GM12878 (cell line): ENCODE results near the gene CRTAP. TPM values are rescaled to one million over a fixed set of nuclear protein-coding genes. Genes with fewer than 3 reads are reported as not detected.

Experiments used
- CREM ChIP-seq: IDR thresholded peaks from 2 replicates; pipeline ENCODE4 v1.6.1; 2014; ENCODE audit warnings: antibody characterized with exemption, low read depth
- EP300 ChIP-seq, 2 experiments: fragments of 150-350 bp in 1 of 2; IDR thresholded peaks; 2 replicates each; pipeline ENCODE4 v1.6.1; 2011 to 2012; ENCODE audit warnings: low read depth in 2 of 2, low read length in 2 of 2, borderline replicate concordance in 1 of 2, improper control_type of control experiment in 1 of 2, inconsistent platforms in 1 of 2; ENCODE audit not compliant: control insufficient read depth in 1 of 2
- GATAD2B ChIP-seq: fragments of 450-650 bp; conservative IDR thresholded peaks from 2 replicates; pipeline ENCODE4 v1.6.1; 2017; ENCODE audit warnings: low read depth, mild to moderate bottlenecking, moderate library complexity
- HDGF ChIP-seq: fragments of 450-650 bp; IDR thresholded peaks from 2 replicates; pipeline ENCODE4 v1.6.1; 2016; ENCODE audit warnings: antibody characterized with exemption
- NR2C1 ChIP-seq: fragments of 450-650 bp; IDR thresholded peaks from 2 replicates; pipeline ENCODE4 v1.6.1; 2017; ENCODE audit warnings: antibody characterized with exemption, mild to moderate bottlenecking, moderate library complexity
- RCOR1 ChIP-seq: conservative IDR thresholded peaks from 2 replicates; pipeline ENCODE4 v1.6.1; 2012; ENCODE audit warnings: low read depth, low read length, improper control_type of control experiment
- SMARCA5 ChIP-seq: fragments of 450-650 bp; IDR thresholded peaks from 2 replicates; pipeline ENCODE4 v1.6.1; 2017; ENCODE audit warnings: mild to moderate bottlenecking
- STAT3 ChIP-seq: IDR thresholded peaks from 2 replicates; pipeline ENCODE4 v1.6.1; 2011; ENCODE audit warnings: low read depth, low read length, improper control_type of control experiment
- TAF1 ChIP-seq: IDR thresholded peaks from 2 replicates; pipeline ENCODE4 v1.6.1; 2011; ENCODE audit warnings: mild to moderate bottlenecking, low read depth, low read length, borderline replicate concordance
- YY1 ChIP-seq: IDR thresholded peaks from 2 replicates; pipeline ENCODE4 v1.6.1; 2011; ENCODE audit warnings: low read depth, mild to moderate bottlenecking, low read length
- polyA plus RNA-seq, 11 experiments: library from polyadenylated mRNA; depleted of rRNA in 4 of 11; unstranded in 6 of 11; stranded (reverse) in 5 of 11; fragments of >200 nt; fragmentation: Nextera tagmentation in 4 of 11; fragmentation: Illumina TruSeq in 1 of 11; extraction: Ambion mirVana in 4 of 11; extraction: Trizol in 1 of 11; gene quantifications; 1 replicate in 1 of 11; 2 replicates in 10 of 11; pipeline versions ENCODE4 v1.2.1 to v1.2.3, GENCODE V29; 2011 to 2016; ENCODE audit warnings: inconsistent platforms in 2 of 11, missing spikeins in 2 of 11, low read depth in 1 of 11
- total RNA-seq, 4 experiments: library from RNA; depleted of rRNA in 3 of 4; stranded (reverse); fragments of >200 nt in 3 of 4; fragmentation: Illumina TruSeq in 1 of 4; extraction: Trizol in 1 of 4; gene quantifications; 2 replicates each; pipeline versions ENCODE4 v1.2.1 to v1.2.3, GENCODE V29; 2013 to 2021
- TF ChIP-seq, protein P1 (sequence below): fragments of 450-650 bp; formaldehyde crosslinking; IDR thresholded peaks from 2 replicates; pipeline ENCODE4 v1.5.0; 2022; ENCODE audit warnings: mild to moderate bottlenecking, missing genetic modification characterization
- TF ChIP-seq, protein P2 (sequence below): IDR thresholded peaks from 2 replicates; pipeline ENCODE4 v1.6.1; 2012; ENCODE audit warnings: low read depth, low read length, improper control_type of control experiment
- TF ChIP-seq, protein P3 (sequence below): fragments of 450-650 bp; IDR thresholded peaks from 2 replicates; pipeline ENCODE4 v1.6.1; 2017; ENCODE audit warnings: mild to moderate bottlenecking, moderate library complexity
- TF ChIP-seq, protein P4 (sequence below): IDR thresholded peaks from 2 replicates; pipeline ENCODE4 v1.6.1; 2012; ENCODE audit warnings: improper control_type of control experiment, low read depth, low read length; ENCODE audit not compliant: insufficient replicate concordance

CRTAP gene
- total and polyA plus RNA-seq, 10 of the 15 experiments (the other 5 are each of a cell fraction or from before 2014, with no cell fraction given), result 6.0 to 42.3 (median 23.3) TPM

DNA sequence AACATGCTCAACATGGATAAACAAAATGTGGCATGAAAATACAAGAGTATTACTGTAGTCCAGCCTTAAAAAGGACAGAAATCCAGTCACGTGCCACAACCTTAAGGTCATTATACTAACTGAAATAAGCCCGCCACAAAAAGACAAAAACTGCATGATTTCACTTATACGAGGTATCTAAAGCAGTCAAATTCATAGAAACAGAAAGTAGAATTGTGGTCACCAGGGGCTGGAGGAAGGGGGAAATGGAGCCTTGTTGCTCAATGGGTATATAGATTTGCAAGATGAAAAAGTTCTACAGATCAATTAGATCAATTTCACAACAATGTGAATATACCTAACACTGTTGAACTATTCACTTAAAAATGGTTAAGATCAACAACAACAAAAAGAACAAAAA is 24.3 kb upstream of the CRTAP start (continued):
- TF ChIP-seq, protein P1, sequence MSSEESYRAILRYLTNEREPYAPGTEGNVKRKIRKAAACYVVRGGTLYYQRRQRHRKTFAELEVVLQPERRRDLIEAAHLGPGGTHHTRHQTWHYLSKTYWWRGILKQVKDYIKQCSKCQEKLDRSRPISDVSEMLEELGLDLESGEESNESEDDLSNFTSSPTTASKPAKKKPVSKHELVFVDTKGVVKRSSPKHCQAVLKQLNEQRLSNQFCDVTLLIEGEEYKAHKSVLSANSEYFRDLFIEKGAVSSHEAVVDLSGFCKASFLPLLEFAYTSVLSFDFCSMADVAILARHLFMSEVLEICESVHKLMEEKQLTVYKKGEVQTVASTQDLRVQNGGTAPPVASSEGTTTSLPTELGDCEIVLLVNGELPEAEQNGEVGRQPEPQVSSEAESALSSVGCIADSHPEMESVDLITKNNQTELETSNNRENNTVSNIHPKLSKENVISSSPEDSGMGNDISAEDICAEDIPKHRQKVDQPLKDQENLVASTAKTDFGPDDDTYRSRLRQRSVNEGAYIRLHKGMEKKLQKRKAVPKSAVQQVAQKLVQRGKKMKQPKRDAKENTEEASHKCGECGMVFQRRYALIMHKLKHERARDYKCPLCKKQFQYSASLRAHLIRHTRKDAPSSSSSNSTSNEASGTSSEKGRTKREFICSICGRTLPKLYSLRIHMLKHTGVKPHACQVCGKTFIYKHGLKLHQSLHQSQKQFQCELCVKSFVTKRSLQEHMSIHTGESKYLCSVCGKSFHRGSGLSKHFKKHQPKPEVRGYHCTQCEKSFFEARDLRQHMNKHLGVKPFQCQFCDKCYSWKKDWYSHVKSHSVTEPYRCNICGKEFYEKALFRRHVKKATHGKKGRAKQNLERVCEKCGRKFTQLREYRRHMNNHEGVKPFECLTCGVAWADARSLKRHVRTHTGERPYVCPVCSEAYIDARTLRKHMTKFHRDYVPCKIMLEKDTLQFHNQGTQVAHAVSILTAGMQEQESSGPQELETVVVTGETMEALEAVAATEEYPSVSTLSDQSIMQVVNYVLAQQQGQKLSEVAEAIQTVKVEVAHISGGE (CRISPR knock-in tag), result no peak
- TF ChIP-seq STAT3, result no peak
- TF ChIP-seq GATAD2B, result no peak
- no peak for TF ChIP-seq TAF1
- 0 out of 4 replicates have a peak, but pooled peaks of 1 of the 2 experiments have one; percentile 15 for TF ChIP-seq EP300 (IDR thresholded peaks at IDR 0.05; ENCODE audit: borderline replicate concordance in 1 of 2, control insufficient read depth in 1 of 2, low read depth in 2 of 2, low read length in 2 of 2)
- TF ChIP-seq, protein P2, sequence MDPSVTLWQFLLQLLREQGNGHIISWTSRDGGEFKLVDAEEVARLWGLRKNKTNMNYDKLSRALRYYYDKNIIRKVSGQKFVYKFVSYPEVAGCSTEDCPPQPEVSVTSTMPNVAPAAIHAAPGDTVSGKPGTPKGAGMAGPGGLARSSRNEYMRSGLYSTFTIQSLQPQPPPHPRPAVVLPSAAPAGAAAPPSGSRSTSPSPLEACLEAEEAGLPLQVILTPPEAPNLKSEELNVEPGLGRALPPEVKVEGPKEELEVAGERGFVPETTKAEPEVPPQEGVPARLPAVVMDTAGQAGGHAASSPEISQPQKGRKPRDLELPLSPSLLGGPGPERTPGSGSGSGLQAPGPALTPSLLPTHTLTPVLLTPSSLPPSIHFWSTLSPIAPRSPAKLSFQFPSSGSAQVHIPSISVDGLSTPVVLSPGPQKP, result no peak
- TF ChIP-seq HDGF, result no peak
- TF ChIP-seq, protein P3, sequence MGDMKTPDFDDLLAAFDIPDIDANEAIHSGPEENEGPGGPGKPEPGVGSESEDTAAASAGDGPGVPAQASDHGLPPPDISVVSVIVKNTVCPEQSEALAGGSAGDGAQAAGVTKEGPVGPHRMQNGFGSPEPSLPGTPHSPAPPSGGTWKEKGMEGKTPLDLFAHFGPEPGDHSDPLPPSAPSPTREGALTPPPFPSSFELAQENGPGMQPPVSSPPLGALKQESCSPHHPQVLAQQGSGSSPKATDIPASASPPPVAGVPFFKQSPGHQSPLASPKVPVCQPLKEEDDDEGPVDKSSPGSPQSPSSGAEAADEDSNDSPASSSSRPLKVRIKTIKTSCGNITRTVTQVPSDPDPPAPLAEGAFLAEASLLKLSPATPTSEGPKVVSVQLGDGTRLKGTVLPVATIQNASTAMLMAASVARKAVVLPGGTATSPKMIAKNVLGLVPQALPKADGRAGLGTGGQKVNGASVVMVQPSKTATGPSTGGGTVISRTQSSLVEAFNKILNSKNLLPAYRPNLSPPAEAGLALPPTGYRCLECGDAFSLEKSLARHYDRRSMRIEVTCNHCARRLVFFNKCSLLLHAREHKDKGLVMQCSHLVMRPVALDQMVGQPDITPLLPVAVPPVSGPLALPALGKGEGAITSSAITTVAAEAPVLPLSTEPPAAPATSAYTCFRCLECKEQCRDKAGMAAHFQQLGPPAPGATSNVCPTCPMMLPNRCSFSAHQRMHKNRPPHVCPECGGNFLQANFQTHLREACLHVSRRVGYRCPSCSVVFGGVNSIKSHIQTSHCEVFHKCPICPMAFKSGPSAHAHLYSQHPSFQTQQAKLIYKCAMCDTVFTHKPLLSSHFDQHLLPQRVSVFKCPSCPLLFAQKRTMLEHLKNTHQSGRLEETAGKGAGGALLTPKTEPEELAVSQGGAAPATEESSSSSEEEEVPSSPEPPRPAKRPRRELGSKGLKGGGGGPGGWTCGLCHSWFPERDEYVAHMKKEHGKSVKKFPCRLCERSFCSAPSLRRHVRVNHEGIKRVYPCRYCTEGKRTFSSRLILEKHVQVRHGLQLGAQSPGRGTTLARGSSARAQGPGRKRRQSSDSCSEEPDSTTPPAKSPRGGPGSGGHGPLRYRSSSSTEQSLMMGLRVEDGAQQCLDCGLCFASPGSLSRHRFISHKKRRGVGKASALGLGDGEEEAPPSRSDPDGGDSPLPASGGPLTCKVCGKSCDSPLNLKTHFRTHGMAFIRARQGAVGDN, result no peak
- TF ChIP-seq, protein P4, sequence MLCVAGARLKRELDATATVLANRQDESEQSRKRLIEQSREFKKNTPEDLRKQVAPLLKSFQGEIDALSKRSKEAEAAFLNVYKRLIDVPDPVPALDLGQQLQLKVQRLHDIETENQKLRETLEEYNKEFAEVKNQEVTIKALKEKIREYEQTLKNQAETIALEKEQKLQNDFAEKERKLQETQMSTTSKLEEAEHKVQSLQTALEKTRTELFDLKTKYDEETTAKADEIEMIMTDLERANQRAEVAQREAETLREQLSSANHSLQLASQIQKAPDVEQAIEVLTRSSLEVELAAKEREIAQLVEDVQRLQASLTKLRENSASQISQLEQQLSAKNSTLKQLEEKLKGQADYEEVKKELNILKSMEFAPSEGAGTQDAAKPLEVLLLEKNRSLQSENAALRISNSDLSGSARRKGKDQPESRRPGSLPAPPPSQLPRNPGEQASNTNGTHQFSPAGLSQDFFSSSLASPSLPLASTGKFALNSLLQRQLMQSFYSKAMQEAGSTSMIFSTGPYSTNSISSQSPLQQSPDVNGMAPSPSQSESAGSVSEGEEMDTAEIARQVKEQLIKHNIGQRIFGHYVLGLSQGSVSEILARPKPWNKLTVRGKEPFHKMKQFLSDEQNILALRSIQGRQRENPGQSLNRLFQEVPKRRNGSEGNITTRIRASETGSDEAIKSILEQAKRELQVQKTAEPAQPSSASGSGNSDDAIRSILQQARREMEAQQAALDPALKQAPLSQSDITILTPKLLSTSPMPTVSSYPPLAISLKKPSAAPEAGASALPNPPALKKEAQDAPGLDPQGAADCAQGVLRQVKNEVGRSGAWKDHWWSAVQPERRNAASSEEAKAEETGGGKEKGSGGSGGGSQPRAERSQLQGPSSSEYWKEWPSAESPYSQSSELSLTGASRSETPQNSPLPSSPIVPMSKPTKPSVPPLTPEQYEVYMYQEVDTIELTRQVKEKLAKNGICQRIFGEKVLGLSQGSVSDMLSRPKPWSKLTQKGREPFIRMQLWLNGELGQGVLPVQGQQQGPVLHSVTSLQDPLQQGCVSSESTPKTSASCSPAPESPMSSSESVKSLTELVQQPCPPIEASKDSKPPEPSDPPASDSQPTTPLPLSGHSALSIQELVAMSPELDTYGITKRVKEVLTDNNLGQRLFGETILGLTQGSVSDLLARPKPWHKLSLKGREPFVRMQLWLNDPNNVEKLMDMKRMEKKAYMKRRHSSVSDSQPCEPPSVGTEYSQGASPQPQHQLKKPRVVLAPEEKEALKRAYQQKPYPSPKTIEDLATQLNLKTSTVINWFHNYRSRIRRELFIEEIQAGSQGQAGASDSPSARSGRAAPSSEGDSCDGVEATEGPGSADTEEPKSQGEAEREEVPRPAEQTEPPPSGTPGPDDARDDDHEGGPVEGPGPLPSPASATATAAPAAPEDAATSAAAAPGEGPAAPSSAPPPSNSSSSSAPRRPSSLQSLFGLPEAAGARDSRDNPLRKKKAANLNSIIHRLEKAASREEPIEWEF, result peak; percentile 86
- no peak for TF ChIP-seq NR2C1
- no peak for TF ChIP-seq SMARCA5
- 0 out of 2 replicates have a peak, but pooled peaks have one; percentile 15 for TF ChIP-seq CREM
- TF ChIP-seq RCOR1, result no peak
- TF ChIP-seq YY1, result no peak
